Measurements from ENCODE around the gene CWF19L2. TPM values are rescaled to one million over a fixed set of nuclear protein-coding genes. Genes with fewer than 3 reads are reported as not detected.

The CWF19L2 gene
- total RNA-seq, 4 donors from 2014 or later = 6.9 to 36.4 (median 13.0) TPM

- Histone ChIP-seq H3K27me3 (no peaks in the 10 kb centered on the region), H3K27ac (no peak overlapping the region), H3K9me3 (no peaks in the 10 kb centered on the region), H3K36me3 (peaks cover 30% of the 10 kb centered on the region), H3K4me1 (no peaks in the 10 kb centered on the region), H3K4me3 (no peak overlapping the region)
- TF ChIP-seq, protein P1, sequence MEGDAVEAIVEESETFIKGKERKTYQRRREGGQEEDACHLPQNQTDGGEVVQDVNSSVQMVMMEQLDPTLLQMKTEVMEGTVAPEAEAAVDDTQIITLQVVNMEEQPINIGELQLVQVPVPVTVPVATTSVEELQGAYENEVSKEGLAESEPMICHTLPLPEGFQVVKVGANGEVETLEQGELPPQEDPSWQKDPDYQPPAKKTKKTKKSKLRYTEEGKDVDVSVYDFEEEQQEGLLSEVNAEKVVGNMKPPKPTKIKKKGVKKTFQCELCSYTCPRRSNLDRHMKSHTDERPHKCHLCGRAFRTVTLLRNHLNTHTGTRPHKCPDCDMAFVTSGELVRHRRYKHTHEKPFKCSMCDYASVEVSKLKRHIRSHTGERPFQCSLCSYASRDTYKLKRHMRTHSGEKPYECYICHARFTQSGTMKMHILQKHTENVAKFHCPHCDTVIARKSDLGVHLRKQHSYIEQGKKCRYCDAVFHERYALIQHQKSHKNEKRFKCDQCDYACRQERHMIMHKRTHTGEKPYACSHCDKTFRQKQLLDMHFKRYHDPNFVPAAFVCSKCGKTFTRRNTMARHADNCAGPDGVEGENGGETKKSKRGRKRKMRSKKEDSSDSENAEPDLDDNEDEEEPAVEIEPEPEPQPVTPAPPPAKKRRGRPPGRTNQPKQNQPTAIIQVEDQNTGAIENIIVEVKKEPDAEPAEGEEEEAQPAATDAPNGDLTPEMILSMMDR (IDR thresholded peaks at IDR 0.05) = no peak
- TF ChIP-seq POLR2A (IDR thresholded peaks at IDR 0.05) = no peak
- WGBS = 84% methylated on average over 1 of the region's 1 CpG
- DNase-seq (ENCODE audit: low spot score in 2 of 2) = no peak
Measured at GRCh38 chr11:107301878-107302277, 155.7 kb downstream of the CWF19L2 start.

- peaks cover 27% of the 10 kb centered on the region for H3K36me3 ChIP-seq
- WGBS = 97% methylated on average over 13 of the region's 13 CpGs
- no peak overlapping the region for H3K27ac ChIP-seq
- DNase-seq (ENCODE audit: low spot score in 2 of 2) = no peak
- H3K4me3 ChIP-seq = no peak overlapping the region
- no peaks in the 10 kb centered on the region for H3K27me3 ChIP-seq
- no peaks in the 10 kb centered on the region for H3K9me3 ChIP-seq
- TF ChIP-seq, protein P1 (IDR thresholded peaks at IDR 0.05) = no peak
- no peak for TF ChIP-seq POLR2A (IDR thresholded peaks at IDR 0.05)
- H3K4me1 ChIP-seq = no peaks in the 10 kb centered on the region
Measured at GRCh38 chr11:107293677-107294344, 163.8 kb downstream of the CWF19L2 start.

DNA sequence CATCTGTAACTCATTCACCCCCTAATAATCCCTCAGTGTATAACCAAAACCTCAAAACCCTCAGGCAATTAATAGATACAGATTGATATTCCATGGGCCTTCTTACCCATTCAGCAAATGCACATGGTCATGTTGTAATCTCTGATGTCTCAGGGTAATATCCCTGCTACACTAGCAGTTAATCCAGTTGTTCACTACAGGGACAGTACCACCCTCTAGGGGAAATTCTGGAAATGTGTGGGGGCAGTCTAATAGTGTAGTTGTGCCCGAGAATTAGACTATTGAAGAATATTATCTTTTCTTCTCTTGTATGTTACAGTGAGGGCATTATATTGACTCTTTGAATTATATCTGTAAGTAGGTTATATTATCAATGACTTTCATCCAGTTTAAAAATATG is 175.4 kb downstream of the CWF19L2 start:
- DNase-seq (ENCODE audit: low spot score in 2 of 2) = no peak
- Histone ChIP-seq H3K27ac (no peak overlapping the region), H3K9me3 (peaks cover 3% of the 10 kb centered on the region), H3K4me1 (no peaks in the 10 kb centered on the region), H3K36me3 (no peaks in the 10 kb centered on the region), H3K4me3 (no peak overlapping the region), H3K27me3 (no peaks in the 10 kb centered on the region)
- WGBS = 92% methylated on average over 1 of the region's 1 CpG
- TF ChIP-seq POLR2AphosphoS5 (IDR thresholded peaks at IDR 0.05) (no peak), EP300 (IDR thresholded peaks at IDR 0.05) (no peak), POLR2A (IDR thresholded peaks at IDR 0.05) (no peak)
- TF ChIP-seq, protein P1 (IDR thresholded peaks at IDR 0.05) = no peak

Other genes with a start within 250 kb of the CWF19L2 start
- 1 to 10 TPM; 2.0 to 6.8 (median 5.6) TPM for gene ALKBH8, start 107.9 kb upstream of the CWF19L2 start, total RNA-seq
- 10 to 100 TPM; 14.6 to 66.0 (median 41.3) TPM for gene ELMOD1, start 133.3 kb upstream of the CWF19L2 start, total RNA-seq

Data from suprapubic skin (tissue), 4 donors.